ENCODE data around the gene HMOX2. TPM values are rescaled to one million over a fixed set of nuclear protein-coding genes. Genes with fewer than 3 reads are reported as not detected.

The HMOX2 gene
- total RNA-seq, 1 donor from 2014 or later: 53.8 TPM

GRCh38 chr16:4525069-4525468 lies 48.9 kb downstream of the HMOX2 start:
- intact Hi-C loops (cut with DNase I): no loop called here
- Histone ChIP-seq H3K4me3 (no peak overlapping the region), H3K27me3 (ENCODE audit: low read depth) (no peaks in the 10 kb centered on the region), H3K36me3 (peaks cover 6% of the 10 kb centered on the region), H3K4me1 (peaks cover 7% of the 10 kb centered on the region), H3K9me3 (no peaks in the 10 kb centered on the region), H3K27ac (no peak overlapping the region)
- no peak for TF ChIP-seq CTCF (IDR thresholded peaks at IDR 0.05)
- DNase-seq: no peak
- no peak for ATAC-seq

- no peak overlapping the region for H3K27ac ChIP-seq
- DNase-seq (no peak), ATAC-seq (no peak)
- no peak overlapping the region for H3K4me3 ChIP-seq
- peaks cover 7% of the 10 kb centered on the region for H3K4me1 ChIP-seq
- H3K36me3 ChIP-seq: peaks cover 6% of the 10 kb centered on the region
- intact Hi-C loops (cut with DNase I): no loop called here
- TF ChIP-seq CTCF (IDR thresholded peaks at IDR 0.05): no peak
- H3K9me3 ChIP-seq: no peaks in the 10 kb centered on the region
- H3K27me3 ChIP-seq (ENCODE audit: low read depth): no peaks in the 10 kb centered on the region
Observed at GRCh38 chr16:4525634-4526277, 49.6 kb downstream of the HMOX2 start.

GRCh38 chr16:4529085-4530060 lies 53.2 kb downstream of the HMOX2 start:
- intact Hi-C loops (cut with DNase I): no loop called here
- DNase-seq: no peak
- Histone ChIP-seq H3K27ac (no peak overlapping the region), H3K4me3 (no peak overlapping the region), H3K27me3 (ENCODE audit: low read depth) (no peaks in the 10 kb centered on the region), H3K36me3 (no peaks in the 10 kb centered on the region), H3K4me1 (no peaks in the 10 kb centered on the region), H3K9me3 (no peaks in the 10 kb centered on the region)
- TF ChIP-seq CTCF (IDR thresholded peaks at IDR 0.05): no peak
- no peak for ATAC-seq

GRCh38 chr16:4531811-4532210 lies 55.6 kb downstream of the HMOX2 start:
- intact Hi-C loops (cut with DNase I): no loop called here
- Histone ChIP-seq H3K4me3 (no peak overlapping the region), H3K4me1 (peaks cover 2% of the 10 kb centered on the region), H3K27ac (no peak overlapping the region), H3K36me3 (no peaks in the 10 kb centered on the region), H3K27me3 (ENCODE audit: low read depth) (no peaks in the 10 kb centered on the region), H3K9me3 (no peaks in the 10 kb centered on the region)
- TF ChIP-seq CTCF (IDR thresholded peaks at IDR 0.05): no peak
- DNase-seq: no peak
- ATAC-seq: no peak

GRCh38 chr16:4532238-4532637 lies 56.0 kb downstream of the HMOX2 start:
- H3K4me1 ChIP-seq: peaks cover 6% of the 10 kb centered on the region
- H3K9me3 ChIP-seq: no peaks in the 10 kb centered on the region
- DNase-seq (no peak), ATAC-seq (no peak)
- H3K36me3 ChIP-seq: no peaks in the 10 kb centered on the region
- TF ChIP-seq CTCF (IDR thresholded peaks at IDR 0.05): no peak
- H3K4me3 ChIP-seq: no peak overlapping the region
- H3K27me3 ChIP-seq (ENCODE audit: low read depth): no peaks in the 10 kb centered on the region
- intact Hi-C loops (cut with DNase I): no loop called here
- no peak overlapping the region for H3K27ac ChIP-seq
